ENCODE results near the gene FERMT3. TPM values are rescaled to one million over a fixed set of nuclear protein-coding genes. Genes with fewer than 3 reads are reported as not detected.
"Not testable (repeated sequence)": the region's sequence is repeated elsewhere in the genome, so short reads cannot be mapped to it uniquely, and the experiment has no call there.

Gene FERMT3
- total RNA-seq = 100 to 1,000 TPM; 217 to 235 TPM

DNA sequence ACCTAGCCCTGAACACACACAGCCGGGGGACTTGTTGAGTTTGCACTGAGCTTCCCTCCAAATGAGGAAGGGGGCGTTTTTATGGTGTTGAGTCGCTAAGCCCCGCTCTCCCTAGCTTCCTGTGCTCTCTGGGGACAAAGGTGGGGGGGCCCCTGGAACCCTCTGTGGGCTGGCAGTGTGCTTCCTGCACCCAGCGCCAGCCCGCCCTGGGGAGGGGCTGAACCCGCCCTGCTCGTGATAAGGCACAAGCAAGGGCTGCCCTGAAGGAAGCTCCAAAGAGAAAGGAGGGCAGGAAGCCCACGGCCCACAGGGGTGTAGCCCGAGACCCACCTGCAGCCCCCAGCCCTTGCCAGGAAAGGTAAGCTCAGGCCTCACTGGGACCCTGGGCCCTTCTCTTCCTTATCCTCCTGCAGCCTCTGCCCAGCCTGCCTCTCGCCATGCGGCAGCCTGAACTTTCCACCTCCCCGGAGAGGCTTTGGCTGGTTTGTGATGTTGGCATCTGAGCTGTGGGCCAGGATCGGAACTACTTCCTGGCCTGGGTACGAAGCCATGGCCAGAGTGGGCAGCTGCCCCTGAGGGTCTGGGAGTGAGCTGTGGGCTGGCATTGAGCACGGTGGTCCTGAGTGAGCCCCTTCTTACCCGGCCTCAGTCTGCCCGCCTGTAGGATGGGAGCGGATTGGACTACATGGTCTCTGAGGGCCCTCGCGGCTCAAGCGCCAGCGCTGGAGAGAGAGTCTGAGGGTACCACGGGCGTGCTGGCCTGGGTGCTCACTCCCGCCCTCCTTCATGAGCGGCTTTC, at the start of gene FERMT3:
FERMT3 (plus strand) TSS at position 265 of the 799 bp plus-strand sequence. CDS start 644 bp downstream, outside the sequence.
- DNase-seq = peak; percentile 85
- peaks cover 51% of the 10 kb centered on the region for H3K36me3 Mint-ChIP-seq
- H3K9me3 Mint-ChIP-seq = no peaks in the 10 kb centered on the region
- peak within 1 kb of the TSS; percentile 98 for H3K27ac Mint-ChIP-seq
- H3K4me3 Mint-ChIP-seq = peak within 1 kb of the TSS; percentile 94
- no peaks in the 10 kb centered on the region for H3K27me3 Mint-ChIP-seq
- peaks cover 40% of the 10 kb centered on the region for H3K4me1 Mint-ChIP-seq

DNA sequence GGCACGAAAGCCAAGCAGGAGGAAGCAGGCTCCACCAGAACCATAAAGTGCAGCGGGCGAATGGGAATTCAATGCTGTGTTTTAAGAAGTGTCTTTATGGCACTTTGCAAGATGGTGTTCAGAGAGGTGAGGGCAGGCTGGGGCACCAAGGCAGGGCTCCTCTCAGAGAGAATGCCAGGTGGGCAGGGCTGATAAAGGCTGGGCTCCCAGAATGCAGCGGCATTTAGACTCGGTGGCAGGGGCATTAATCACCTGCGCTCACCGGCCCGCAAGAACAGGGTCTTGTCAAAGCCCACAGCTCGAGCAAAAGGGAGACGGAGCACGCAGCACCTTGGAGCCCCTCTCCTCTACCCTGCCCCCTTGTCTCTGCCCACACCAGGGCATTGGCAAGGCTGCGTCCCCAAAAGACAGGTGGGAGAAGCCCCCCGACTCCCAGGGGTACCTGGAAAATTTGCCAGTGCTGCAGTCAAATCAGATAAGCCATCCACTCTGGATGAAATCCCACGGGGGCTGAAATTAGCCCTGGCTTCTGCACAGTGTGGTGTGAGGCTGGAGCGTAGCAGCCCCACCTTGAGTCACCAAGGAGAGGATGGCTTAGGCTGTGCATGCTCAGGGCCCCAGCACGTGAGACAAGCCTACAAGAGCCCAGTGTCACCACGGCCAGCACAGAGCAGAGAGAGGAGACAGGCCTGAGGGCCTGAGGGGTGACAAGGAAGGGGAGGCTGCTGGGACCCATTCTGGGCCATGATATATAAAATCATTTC, 48.7 kb upstream of the FERMT3 start:
- Mint-ChIP-seq H3K27ac (no peak overlapping the region), H3K9me3 (no peaks in the 10 kb centered on the region), H3K27me3 (no peaks in the 10 kb centered on the region)

DNA sequence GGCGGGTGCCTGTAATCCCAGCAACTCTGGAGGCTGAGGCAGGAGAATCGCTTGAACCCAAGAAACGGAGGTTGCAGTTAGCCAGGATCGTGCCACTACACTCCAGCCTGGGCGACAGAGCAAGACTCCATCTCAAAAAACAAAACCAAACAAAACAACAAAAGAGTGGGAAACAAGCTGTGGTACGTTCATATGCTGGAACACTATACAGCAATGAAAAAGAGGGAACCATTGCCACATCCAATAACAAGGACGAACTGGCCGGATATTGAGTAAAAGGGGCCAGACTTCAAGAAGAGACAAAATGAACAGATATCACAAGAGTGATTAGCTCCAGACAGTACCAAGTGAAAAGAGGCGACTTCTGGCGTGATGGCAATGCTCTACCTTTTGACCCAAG, 45.5 kb upstream of the FERMT3 start:
- Mint-ChIP-seq H3K27me3 (no peaks in the 10 kb centered on the region), H3K4me1 (peaks cover 6% of the 10 kb centered on the region), H3K27ac (no peak overlapping the region), H3K36me3 (peaks cover 11% of the 10 kb centered on the region), H3K4me3 (no peak overlapping the region), H3K9me3 (no peaks in the 10 kb centered on the region)
- no peak for DNase-seq

More for the DNA sequence above, 48.7 kb upstream of the FERMT3 start:
- peaks cover 3% of the 10 kb centered on the region for H3K4me1 Mint-ChIP-seq
- H3K36me3 Mint-ChIP-seq = peaks cover 6% of the 10 kb centered on the region
- no peak for DNase-seq
- no peak overlapping the region for H3K4me3 Mint-ChIP-seq

GRCh38 chr11:64162769-64163168, 43.8 kb upstream of the FERMT3 start:
- H3K9me3 Mint-ChIP-seq = not testable (repeated sequence)
- H3K36me3 Mint-ChIP-seq = peaks cover 13% of the 10 kb centered on the region

GRCh38 chr11:64163951-64164350, 42.6 kb upstream of the FERMT3 start:
- peaks cover 11% of the 10 kb centered on the region for H3K4me1 Mint-ChIP-seq
- no peak for DNase-seq
- no peaks in the 10 kb centered on the region for H3K9me3 Mint-ChIP-seq
- H3K4me3 Mint-ChIP-seq = peak overlapping the region; percentile 4
- peaks cover 13% of the 10 kb centered on the region for H3K36me3 Mint-ChIP-seq
- H3K27ac Mint-ChIP-seq = no peak overlapping the region
- no peaks in the 10 kb centered on the region for H3K27me3 Mint-ChIP-seq

More at GRCh38 chr11:64162769-64163168, 43.8 kb upstream of the FERMT3 start:
- not testable (repeated sequence) for H3K27me3 Mint-ChIP-seq, H3K4me3 Mint-ChIP-seq, H3K27ac Mint-ChIP-seq, DNase-seq
- peaks cover 11% of the 10 kb centered on the region for H3K4me1 Mint-ChIP-seq

GRCh38 chr11:64164392-64165312, 41.9 kb upstream of the FERMT3 start:
- Mint-ChIP-seq H3K36me3 (peaks cover 13% of the 10 kb centered on the region), H3K4me3 (peak overlapping the region; percentile 87), H3K27ac (peak overlapping the region; percentile 79), H3K9me3 (no peaks in the 10 kb centered on the region), H3K4me1 (peaks cover 11% of the 10 kb centered on the region), H3K27me3 (no peaks in the 10 kb centered on the region)
- DNase-seq = no peak

DNA sequence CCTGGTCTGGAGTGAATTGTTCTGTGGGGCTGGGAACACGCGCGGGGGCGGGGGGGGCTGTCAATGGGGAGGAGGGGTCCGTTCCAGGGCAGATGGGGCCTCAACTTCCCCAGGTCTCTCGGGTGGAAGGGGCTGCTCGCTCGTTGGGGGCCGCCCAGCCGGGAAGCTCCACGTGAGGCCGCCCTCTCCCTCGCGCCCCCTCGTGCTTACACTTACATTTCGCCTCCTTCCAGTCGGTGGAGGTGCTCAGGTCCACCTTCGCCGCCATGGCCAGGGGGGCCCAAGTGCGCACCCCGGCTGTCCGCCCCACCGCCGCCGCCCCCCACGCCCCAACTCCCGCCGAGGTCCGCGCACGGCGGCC, 41.1 kb upstream of the FERMT3 start:
- Mint-ChIP-seq H3K9me3 (no peaks in the 10 kb centered on the region), H3K4me3 (peak overlapping the region; percentile 87), H3K36me3 (peaks cover 13% of the 10 kb centered on the region), H3K27ac (peak overlapping the region; percentile 79), H3K4me1 (peaks cover 11% of the 10 kb centered on the region), H3K27me3 (no peaks in the 10 kb centered on the region)
- DNase-seq = peak; percentile 38

DNA sequence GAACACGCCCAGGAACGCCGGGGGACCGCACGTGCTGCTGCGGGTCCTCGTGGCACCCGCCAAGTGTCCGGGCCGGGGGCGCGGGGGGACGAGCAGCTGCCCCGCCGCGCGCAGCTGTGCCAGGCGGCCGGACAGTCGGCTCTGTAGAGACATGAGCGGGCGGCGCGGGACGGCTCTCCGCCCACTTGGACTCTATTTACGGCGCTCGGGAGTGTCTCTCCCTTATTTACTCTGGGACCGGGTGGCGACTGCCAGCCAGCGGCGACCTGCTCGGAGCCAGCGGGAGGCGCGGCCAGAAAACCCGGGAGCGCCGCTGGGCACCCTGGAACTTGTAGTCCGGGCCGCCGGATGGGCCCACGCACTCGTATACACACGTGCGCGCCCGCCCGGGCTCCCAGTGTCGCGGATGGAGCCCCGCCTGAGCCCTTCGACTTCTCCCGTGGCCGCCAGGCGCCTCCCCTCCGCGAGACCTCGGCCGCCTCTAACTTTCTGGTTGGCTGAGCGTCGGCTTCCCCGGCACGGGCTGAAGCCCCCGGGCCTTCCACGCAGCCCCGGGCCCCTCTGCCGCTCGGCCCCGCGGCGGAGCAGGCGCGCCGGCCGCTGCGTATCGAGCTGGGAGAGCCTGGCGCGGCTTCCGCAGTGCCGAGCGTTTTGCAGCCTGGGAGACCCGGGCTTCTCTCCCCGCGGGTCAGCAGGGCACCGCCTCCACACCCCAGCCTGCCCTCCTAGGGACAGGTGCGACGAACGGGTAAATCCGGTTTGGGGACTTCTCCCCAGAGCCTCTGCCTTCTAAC, 40.5 kb upstream of the FERMT3 start, which contains the start of gene MACROD1:
MACROD1 (minus strand) TSS at position 272 of the 794 bp plus-strand sequence; CDS start at position 153, 119 bp downstream.
- H3K9me3 Mint-ChIP-seq = no peaks in the 10 kb centered on the region
- H3K4me1 Mint-ChIP-seq = peaks cover 11% of the 10 kb centered on the region
- peak within 1 kb of the TSS; percentile 87 for H3K4me3 Mint-ChIP-seq
- peak within 1 kb of the TSS; percentile 88 for H3K27ac Mint-ChIP-seq
- H3K36me3 Mint-ChIP-seq = peaks cover 11% of the 10 kb centered on the region
- no peaks in the 10 kb centered on the region for H3K27me3 Mint-ChIP-seq
- peak; percentile 90 for DNase-seq

- H3K9me3 Mint-ChIP-seq = peaks cover 3% of the 10 kb centered on the region
- peaks cover 4% of the 10 kb centered on the region for H3K4me1 Mint-ChIP-seq
- DNase-seq = no peak
- H3K27me3 Mint-ChIP-seq = no peaks in the 10 kb centered on the region
- H3K36me3 Mint-ChIP-seq = peaks cover 9% of the 10 kb centered on the region
- no peak overlapping the region for H3K27ac Mint-ChIP-seq
- no peak overlapping the region for H3K4me3 Mint-ChIP-seq
Observed at GRCh38 chr11:64170419-64170818, 36.1 kb upstream of the FERMT3 start.

DNA sequence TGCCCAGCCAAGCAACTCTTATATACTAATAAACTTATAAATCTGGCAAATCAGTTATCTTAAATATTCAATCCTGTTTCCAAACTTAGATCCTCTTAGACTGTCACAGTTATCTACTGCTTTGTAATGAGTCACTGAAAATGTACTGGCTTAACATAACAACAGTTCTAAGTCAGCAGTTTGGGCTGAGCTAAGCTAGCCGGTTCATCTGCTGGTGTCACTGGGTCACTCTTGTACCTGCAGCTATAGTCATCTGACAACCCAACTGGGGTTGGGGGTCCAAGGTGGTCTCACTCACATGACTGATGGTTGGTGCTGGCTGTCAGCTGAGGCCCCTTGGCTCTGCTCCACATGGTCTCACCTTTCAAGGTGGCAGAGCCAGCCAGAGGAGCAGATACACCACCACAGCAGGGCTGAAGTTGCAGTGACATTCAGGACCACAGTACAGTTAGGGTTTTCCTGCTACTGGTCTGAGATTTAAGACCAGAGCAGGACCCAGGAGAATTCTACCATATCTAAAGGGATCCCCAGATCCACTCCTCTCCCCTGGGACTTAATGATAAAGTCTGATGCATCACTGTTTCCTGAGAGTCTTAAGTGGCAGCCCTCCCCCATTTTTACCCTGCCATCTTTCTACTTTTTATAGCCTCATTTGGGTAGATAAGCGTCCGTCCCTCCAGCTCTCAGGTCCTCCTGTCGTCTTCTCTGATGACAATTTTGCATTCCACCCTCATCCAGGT, 32.7 kb upstream of the FERMT3 start:
- Mint-ChIP-seq H3K27me3 (no peaks in the 10 kb centered on the region), H3K27ac (no peak overlapping the region), H3K4me1 (peaks cover 16% of the 10 kb centered on the region), H3K4me3 (no peak overlapping the region), H3K9me3 (peaks cover 3% of the 10 kb centered on the region), H3K36me3 (peaks cover 13% of the 10 kb centered on the region)
- no peak for DNase-seq

DNA sequence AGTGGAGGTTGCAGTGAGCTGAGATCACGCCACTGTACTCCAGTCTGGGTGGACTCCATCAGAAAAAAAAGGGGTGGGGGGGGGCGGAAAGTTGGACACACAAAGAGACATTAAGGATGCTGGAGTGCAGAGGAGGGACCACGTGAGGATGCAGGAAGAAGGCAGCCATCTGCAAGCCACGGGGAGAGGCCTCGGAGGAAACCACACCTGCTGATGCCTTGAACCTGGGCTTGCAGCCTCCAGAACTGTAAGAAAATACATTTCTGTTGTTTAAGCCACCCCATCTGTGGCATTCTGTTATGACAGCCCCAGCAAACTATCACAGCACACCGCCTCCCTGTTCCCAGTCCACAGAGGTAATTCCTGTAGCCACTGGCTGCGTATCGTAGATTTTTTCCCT, 29.8 kb upstream of the FERMT3 start:
- Mint-ChIP-seq H3K9me3 (peaks cover 3% of the 10 kb centered on the region), H3K4me3 (no peak overlapping the region), H3K36me3 (peaks cover 13% of the 10 kb centered on the region), H3K27me3 (no peaks in the 10 kb centered on the region), H3K27ac (no peak overlapping the region), H3K4me1 (peaks cover 28% of the 10 kb centered on the region)
- DNase-seq = no peak

- no peaks in the 10 kb centered on the region for H3K27me3 Mint-ChIP-seq
- H3K4me3 Mint-ChIP-seq = no peak overlapping the region
- H3K36me3 Mint-ChIP-seq = peaks cover 15% of the 10 kb centered on the region
- H3K9me3 Mint-ChIP-seq = peaks cover 3% of the 10 kb centered on the region
- H3K27ac Mint-ChIP-seq = no peak overlapping the region
- peaks cover 34% of the 10 kb centered on the region for H3K4me1 Mint-ChIP-seq
- no peak for DNase-seq
Observed at GRCh38 chr11:64178203-64178602, 28.3 kb upstream of the FERMT3 start.

- H3K36me3 Mint-ChIP-seq = peaks cover 10% of the 10 kb centered on the region
- H3K27ac Mint-ChIP-seq = no peak overlapping the region
- no peak overlapping the region for H3K4me3 Mint-ChIP-seq
- H3K9me3 Mint-ChIP-seq = peaks cover 2% of the 10 kb centered on the region
- no peaks in the 10 kb centered on the region for H3K27me3 Mint-ChIP-seq
- no peak for DNase-seq
- peaks cover 41% of the 10 kb centered on the region for H3K4me1 Mint-ChIP-seq
Observed at GRCh38 chr11:64178951-64179639, 27.4 kb upstream of the FERMT3 start.
